IPS-NIHi7 (cell line): ENCODE data around the gene CRLF3.
"Not testable (repeated sequence)": the region's sequence is repeated elsewhere in the genome, so short reads cannot be mapped to it uniquely, and the experiment has no call there.

ENCODE experiments used
- DNase-seq: peaks from one replicate; pipeline ENCODE4 v3.0.0; 2012; ENCODE audit warnings: mixed read lengths; ENCODE audit errors: extremely low spot score

CRLF3 gene

GRCh38 chr17:30824356-30825145, at the start of gene CRLF3:
CRLF3 (minus strand) TSS chr17:30824692; CDS start chr17:30824651, 41 bp downstream.
- peak; percentile 98 for DNase-seq

DNA sequence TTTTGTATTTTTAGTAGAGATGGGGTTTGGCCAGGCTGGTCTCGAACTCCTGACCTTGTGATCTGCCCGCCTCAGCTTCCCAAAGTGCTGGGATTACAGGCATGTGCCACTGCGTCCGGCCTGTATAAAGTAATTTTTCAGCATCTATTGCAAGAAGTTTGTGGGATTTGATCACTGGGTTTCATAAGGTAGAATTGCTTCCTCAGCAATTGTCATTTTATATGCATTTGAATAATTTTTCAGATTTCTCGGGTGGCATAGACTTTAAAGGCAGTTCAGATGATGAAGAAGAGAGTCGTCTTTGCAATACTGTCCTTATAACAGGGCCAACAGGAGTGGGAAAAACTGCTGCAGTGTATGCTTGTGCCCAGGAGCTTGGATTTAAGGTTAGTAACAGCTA, 44.5 kb upstream of the CRLF3 start:
- DNase-seq = no peak

DNA sequence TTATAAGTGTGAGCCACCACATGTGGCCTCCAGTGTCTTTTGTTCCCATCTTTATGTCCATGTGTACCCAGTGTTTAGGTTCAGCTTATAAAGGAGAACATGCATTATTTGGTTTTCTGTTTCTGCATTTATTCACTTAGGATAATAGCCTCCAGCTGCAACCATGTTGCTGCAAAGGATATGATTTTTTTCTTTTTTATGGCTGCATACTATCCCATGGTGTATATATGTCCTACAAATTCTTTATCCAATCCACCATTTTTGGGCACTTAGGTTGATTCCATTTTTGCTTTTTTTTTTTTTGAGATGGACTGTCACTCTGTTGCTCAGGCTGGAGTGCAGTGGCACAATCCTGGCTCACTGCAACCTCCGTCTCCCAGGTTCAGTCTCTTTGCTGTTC, 40.1 kb upstream of the CRLF3 start:
- no peak for DNase-seq

DNA sequence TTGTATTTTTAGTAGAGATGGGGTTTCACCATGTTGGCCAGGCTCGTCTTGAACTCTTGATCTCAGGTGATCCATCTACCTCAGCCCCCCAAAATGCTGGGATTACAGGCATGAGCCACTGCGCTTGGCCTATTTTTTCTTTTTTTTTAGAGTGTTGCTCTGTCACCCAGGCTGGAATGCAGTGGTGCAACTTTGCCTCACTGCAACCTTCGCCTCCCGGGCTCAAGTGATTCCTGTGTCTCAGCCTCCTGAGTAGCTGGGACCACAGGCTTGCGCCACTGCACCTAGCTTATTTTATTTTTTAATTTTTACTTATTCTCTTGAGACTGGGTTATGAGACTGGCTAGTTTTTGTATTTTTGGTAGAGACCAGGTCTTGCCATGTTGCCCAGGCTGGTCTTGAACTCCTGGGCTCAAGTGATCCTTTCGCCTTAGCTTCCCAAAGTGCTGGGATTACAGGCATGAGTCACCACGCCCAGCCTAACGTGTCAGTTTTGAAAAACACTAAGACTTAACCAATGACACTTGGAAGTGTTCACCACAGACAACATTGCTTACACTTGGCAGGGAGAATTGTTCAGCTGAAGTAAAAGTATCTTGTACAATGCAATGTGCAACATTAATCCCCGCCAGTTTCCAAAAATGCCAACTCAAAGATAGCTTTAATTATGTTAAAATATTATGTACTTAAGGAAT, 34.2 kb upstream of the CRLF3 start:
- no peak for DNase-seq

GRCh38 chr17:30854146-30854545, 29.7 kb upstream of the CRLF3 start:
- DNase-seq = no peak

DNA sequence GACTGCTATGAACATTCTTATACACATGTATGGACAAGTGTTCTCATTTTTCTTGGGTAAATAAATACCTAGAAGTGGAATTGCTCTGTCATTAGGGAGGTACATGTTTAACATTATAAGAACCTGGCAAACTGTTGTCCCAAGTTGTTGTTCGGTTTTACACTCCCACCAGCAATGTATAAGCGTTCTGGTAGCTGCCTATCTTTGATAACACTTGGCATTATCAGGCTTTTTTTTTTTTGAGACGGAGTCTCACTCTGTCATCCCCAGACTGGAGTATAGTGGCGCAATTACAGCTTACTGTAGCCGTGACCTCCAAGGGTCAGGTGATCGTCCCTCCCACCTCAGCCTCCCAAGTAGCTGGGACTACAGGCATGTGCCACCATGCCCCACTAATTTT, 23.5 kb upstream of the CRLF3 start:
- no peak for DNase-seq

DNA sequence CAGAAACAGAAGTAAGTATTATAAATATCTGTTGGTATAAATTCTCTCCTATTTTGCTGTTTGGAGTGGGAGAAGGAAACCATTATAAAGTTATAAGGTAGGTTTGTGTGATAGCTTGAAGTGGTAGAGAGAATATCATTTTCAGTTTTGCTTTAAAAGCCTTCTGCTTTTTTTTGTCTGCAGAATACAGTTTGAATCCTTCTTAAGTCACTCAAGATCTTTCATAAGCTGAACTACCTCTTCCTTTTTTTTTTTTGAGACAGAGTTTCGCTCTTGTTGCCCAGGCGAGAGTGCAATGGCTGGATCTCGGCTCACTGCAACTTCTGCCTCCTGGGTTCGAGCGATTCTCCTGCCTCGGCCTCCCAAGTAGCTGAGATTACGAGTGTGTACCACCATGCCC, 16.3 kb upstream of the CRLF3 start:
- no peak for DNase-seq

- no peak for DNase-seq
Observed at GRCh38 chr17:30838202-30838807, 13.8 kb upstream of the CRLF3 start.

GRCh38 chr17:30832438-30833124, 8.1 kb upstream of the CRLF3 start:
- DNase-seq = no peak

GRCh38 chr17:30831663-30832437, 7.4 kb upstream of the CRLF3 start, which contains the start of gene ATAD5:
ATAD5 (plus strand) TSS chr17:30831966; CDS start chr17:30832348, 382 bp downstream.
- DNase-seq = peak; percentile 88

DNA sequence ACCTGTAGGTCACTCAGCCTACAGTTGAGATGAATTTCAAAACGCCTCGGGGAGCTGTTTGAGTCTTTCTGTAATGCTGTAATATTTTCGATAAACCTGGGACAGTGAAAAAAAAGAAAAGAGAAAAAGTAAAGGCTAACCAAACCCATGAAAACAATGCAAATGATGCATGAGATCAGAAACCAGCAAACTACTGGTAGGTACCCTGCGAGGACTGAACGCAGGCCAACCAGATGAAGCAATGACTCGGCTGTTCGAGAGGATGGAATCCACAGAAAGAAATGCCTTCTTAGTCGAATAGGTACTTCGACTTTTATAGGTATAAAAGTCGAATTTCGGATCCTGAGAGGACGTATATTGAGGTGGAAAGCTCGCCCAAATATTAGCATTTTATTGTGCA, 6.8 kb upstream of the CRLF3 start:
- peak; percentile 52 for DNase-seq

DNA sequence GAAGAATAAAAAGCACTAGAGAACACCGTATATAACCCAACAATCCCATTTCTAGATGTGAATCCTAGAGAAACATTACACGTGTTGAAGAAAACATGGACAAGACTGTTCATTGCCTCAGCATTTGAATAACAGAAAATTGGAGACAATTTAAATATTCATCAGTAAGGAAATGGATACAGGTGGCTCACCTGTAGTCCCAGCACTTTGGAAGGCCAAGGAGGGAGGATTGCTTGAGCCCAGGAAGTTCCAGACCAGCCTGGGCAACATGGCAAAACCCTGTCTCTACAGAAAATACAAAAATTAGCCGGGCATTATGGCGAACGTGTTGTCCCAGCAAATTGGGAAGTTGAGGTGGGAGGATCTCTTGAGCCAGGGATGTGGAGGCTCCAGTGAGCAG, 4.5 kb upstream of the CRLF3 start:
- DNase-seq = no peak

DNA sequence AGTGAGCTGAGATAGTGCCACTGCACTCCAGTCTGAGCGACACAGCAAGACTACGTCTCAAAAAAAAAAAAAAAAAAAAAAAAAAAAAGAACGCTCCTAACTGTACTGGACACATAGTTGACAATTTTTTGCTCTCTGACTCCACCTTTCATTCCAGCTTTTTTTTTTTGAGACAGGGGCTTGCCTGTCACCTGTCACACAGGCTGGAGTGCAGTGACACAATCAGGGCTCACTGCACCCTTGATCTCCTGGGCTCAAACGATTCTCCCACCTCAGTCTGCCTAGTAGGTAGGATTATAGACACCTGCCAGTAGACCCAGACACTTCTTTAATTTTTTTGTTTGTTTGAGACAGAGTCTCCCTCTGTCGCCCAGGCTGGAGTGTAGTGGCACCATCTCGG, 2.6 kb upstream of the CRLF3 start:
- DNase-seq = no peak

DNA sequence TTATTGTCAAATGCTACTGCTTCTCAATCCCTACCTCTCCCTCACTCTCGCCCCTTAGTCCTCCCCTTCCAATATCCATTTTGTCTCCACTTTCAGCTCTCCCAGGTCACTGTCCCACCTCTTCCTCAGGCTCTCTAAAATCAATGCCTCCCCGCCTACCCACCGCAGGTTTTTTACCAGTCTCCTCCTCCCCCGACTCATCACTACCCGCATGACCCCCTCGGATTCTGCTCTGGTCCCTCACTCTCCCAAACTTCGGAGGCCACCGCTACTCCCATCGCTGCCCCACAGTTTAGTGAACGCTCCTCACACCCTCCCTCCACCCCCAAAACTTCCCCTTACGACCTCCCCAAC, 513 bp downstream of the CRLF3 start:
- peak; percentile 67 for DNase-seq

GRCh38 chr17:30823421-30823820, 1.1 kb downstream of the CRLF3 start:
- no peak for DNase-seq

GRCh38 chr17:30822919-30823318, 1.6 kb downstream of the CRLF3 start:
- not testable (repeated sequence) for DNase-seq

DNA sequence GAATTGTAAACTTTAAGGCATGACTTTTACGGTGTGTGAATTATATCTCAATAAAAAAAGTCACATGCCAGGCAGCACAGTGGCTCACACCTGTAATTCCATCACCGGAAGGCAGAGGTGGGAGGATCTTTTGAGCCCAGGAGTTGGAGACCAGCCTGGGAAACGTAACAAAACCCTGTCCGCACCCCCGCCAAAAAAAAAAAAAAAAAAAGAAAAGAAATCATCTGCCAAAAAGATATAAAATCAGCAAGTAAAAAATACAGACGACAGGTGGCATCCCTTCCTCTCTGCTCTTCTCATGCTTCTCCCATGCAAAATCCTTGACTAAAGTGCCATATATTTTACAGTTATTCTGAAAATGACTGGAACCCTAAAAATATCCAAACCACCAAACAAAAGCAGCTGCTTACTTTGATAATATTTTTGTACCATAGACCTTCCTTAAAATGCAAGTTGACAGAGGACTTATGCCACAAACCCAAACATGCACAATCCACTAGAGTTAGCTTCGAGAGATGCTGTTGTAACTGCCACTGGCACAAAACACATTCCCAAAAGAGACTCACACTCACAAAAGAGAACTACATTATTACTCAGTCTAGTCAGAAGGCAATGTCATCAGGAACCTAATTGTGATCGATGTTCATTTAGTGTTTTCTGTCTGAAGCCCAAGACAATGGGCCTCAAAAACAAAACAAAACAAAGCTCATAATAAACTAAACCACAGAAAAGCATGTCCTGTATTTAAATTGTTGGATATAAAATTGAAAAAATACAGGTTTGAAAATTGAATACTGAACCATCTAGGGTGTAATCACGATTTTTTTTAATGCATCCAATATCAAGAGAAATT, 2.4 kb downstream of the CRLF3 start:
- DNase-seq = no peak

GRCh38 chr17:30819971-30820705, 4.4 kb downstream of the CRLF3 start:
- DNase-seq = no peak

DNA sequence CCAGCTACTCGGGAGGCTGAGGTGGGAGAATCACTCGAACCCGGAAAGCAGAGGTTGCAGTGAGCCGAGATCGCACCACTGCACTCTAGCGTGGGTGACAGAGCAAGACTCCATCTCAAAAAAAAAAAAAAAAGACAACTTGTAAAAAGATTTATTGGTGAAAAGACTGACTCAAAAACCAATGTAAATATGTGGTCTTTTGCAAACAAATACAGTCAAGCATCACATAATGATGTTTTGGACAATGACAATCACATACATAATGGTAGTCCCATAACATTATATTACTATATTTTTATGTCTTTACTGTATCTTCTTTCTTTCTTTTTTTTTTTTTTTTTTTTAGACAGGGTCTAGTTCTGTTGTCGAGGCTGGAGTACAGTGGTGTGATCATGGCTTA, 8.3 kb downstream of the CRLF3 start:
- DNase-seq = no peak

- DNase-seq = not testable (repeated sequence)
Observed at GRCh38 chr17:30814860-30815259, 9.6 kb downstream of the CRLF3 start.
